Testis (tissue), 2 donors: ENCODE data around the gene UBE2E2.

Source experiments
- POLR2A ChIP-seq: fragments of 450-650 bp; IDR thresholded peaks from one replicate; pipeline ENCODE4 v1.6.1; 2017; ENCODE audit warnings: antibody characterized with exemption, mild to moderate bottlenecking, moderate library complexity
- TF ChIP-seq, protein P1 (sequence below), 3 experiments: fragments of 450-650 bp in 2 of 3; fragments of 200-600 bp in 1 of 3; sonication (generic) in 1 of 3; IDR thresholded peaks; one replicate each; pipeline ENCODE4 v1.5.1; 2016 to 2019; ENCODE audit warnings: antibody characterized with exemption in 3 of 3, mild to moderate bottlenecking in 2 of 3, moderate library complexity in 1 of 3

DNA sequence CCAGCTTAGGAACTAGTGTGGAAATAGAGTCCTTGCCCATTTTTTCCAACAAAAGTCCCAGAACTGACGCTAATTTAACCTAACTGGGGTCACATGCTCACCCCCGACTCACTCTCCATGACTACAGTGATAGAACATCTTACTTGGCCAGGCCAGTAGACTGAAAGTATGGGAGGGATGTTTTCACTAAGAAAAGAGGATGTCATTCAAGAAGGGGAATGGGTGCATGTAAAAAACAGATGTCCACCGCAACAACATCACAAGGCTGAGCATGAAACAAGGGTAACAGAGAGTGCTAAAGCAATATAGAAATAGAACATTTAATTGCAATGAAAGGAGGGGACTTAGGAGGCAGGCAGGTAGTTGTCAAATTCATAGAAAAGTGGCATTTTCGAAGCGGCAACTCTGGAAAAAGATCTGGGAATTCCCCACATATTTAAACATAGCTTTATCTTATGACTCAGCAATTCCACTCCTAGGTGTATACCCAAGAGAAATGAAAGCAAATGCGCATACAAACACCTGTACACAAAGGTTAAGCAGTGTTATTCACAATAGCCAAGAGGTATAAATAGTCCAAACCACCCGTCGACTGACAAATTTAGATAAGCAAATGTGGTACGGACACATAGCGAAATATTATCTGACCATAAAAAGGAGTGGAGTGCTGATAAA is 41.1 kb upstream of the UBE2E2 start:
- TF ChIP-seq, protein P1, sequence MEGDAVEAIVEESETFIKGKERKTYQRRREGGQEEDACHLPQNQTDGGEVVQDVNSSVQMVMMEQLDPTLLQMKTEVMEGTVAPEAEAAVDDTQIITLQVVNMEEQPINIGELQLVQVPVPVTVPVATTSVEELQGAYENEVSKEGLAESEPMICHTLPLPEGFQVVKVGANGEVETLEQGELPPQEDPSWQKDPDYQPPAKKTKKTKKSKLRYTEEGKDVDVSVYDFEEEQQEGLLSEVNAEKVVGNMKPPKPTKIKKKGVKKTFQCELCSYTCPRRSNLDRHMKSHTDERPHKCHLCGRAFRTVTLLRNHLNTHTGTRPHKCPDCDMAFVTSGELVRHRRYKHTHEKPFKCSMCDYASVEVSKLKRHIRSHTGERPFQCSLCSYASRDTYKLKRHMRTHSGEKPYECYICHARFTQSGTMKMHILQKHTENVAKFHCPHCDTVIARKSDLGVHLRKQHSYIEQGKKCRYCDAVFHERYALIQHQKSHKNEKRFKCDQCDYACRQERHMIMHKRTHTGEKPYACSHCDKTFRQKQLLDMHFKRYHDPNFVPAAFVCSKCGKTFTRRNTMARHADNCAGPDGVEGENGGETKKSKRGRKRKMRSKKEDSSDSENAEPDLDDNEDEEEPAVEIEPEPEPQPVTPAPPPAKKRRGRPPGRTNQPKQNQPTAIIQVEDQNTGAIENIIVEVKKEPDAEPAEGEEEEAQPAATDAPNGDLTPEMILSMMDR (IDR thresholded peaks at IDR 0.05) = no peak
- TF ChIP-seq POLR2A = no peak
